HEK293 (cell line): ENCODE results near the gene UPK1A.

Experiments
- CTCF ChIA-PET: fragments of 350-600 bp; formaldehyde crosslinking; extraction: SDS; loops from one replicate; lab custom pipeline; 2021; ENCODE audit warnings: antibody characterized with exemption; lab: Yijun Ruan, JAX
- POLR2A ChIA-PET: fragments of 300-600 bp; formaldehyde crosslinking; extraction: SDS; loops from one replicate; lab custom pipeline; 2020; ENCODE audit warnings: antibody characterized with exemption, inconsistent platforms; lab: Yijun Ruan, JAX
- H3K27ac ChIP-seq: fragments of 200-500 bp; sonication (Bioruptor generic); 2 replicates; pipeline ENCODE4 v1.5.1; 2014; ENCODE audit warnings: low read depth, low read length, control low read depth, inconsistent platforms; ENCODE audit errors: extremely low read depth
- H3K36me3 ChIP-seq, 2 experiments: fragments of 200-500 bp in 1 of 2; sonication (Bioruptor generic) in 1 of 2; 1 replicate in 1 of 2; 2 replicates in 1 of 2; pipeline ENCODE4 v1.5.1; 2014 to 2017; ENCODE audit warnings: inconsistent platforms in 2 of 2, low read length in 2 of 2; ENCODE audit not compliant: control insufficient read depth in 2 of 2, insufficient read depth in 1 of 2
- H3K4me1 ChIP-seq: fragments of 200-500 bp; sonication (Bioruptor generic); 2 replicates; pipeline ENCODE4 v1.5.1; 2014; ENCODE audit warnings: mild to moderate bottlenecking, low read length, inconsistent platforms; ENCODE audit not compliant: control insufficient read depth, insufficient read depth
- H3K4me3 ChIP-seq: 2 replicates; pipeline ENCODE4 v1.5.1; 2011; ENCODE audit warnings: low read depth, mild to moderate bottlenecking, control low read depth, low read length, moderate library complexity
- H3K9me3 ChIP-seq: fragments of 200-500 bp; sonication (Bioruptor generic); 2 replicates; pipeline ENCODE4 v1.5.1; 2014; ENCODE audit warnings: low read depth, low read length, inconsistent platforms; ENCODE audit not compliant: control insufficient read depth, insufficient read depth
- AEBP2 ChIP-seq: fragments of 450-650 bp; formaldehyde crosslinking; IDR thresholded peaks from 2 replicates; pipeline ENCODE4 v1.5.1; 2016; ENCODE audit warnings: missing biosample characterization, missing genetic modification characterization, borderline replicate concordance
- CTCF ChIP-seq: fragments of 450-650 bp; formaldehyde crosslinking; IDR thresholded peaks from 2 replicates; pipeline ENCODE4 v1.5.1; 2016; ENCODE audit warnings: missing biosample characterization, missing genetic modification characterization
- PBX3 ChIP-seq: sonication (generic); formaldehyde crosslinking; IDR thresholded peaks from 2 replicates; pipeline ENCODE4 v1.8.1; 2022; ENCODE audit warnings: mild to moderate bottlenecking, moderate library complexity, missing genetic modification reagents
- SCRT2 ChIP-seq: fragments of 450-650 bp; formaldehyde crosslinking; IDR thresholded peaks from 2 replicates; pipeline ENCODE4 v1.5.1; 2016; ENCODE audit warnings: missing biosample characterization, missing genetic modification characterization
- SETDB1 ChIP-seq: IDR thresholded peaks from one replicate; pipeline ENCODE4 v1.6.1; 2017; ENCODE audit warnings: mild to moderate bottlenecking, low read length, moderate library complexity, mixed read lengths; ENCODE audit not compliant: insufficient read length
- WT1 ChIP-seq: fragments of 450-650 bp; formaldehyde crosslinking; IDR thresholded peaks from 2 replicates; pipeline ENCODE4 v1.5.1; 2016; ENCODE audit warnings: missing biosample characterization, missing genetic modification characterization
- ZBTB1 ChIP-seq: fragments of 450-650 bp; formaldehyde crosslinking; IDR thresholded peaks from 2 replicates; pipeline ENCODE4 v1.5.1; 2016; ENCODE audit warnings: missing biosample characterization, missing genetic modification characterization
- ZBTB21 ChIP-seq: fragments of 450-650 bp; formaldehyde crosslinking; IDR thresholded peaks from 2 replicates; pipeline ENCODE4 v1.5.1; 2017; ENCODE audit warnings: missing biosample characterization, missing genetic modification characterization
- ZBTB44 ChIP-seq: fragments of 450-650 bp; IDR thresholded peaks from 2 replicates; pipeline ENCODE4 v1.5.1; 2018; ENCODE audit warnings: missing biosample characterization, mild to moderate bottlenecking, missing genetic modification characterization
- ZBTB8A ChIP-seq: fragments of 450-650 bp; formaldehyde crosslinking; IDR thresholded peaks from 2 replicates; pipeline ENCODE4 v1.5.1; 2016; ENCODE audit warnings: missing biosample characterization, missing genetic modification characterization
- ZFP37 ChIP-seq: fragments of 450-650 bp; formaldehyde crosslinking; IDR thresholded peaks from 2 replicates; pipeline ENCODE4 v1.5.1; 2016; ENCODE audit warnings: missing biosample characterization, missing genetic modification characterization
- ZFP41 ChIP-seq: fragments of 450-650 bp; formaldehyde crosslinking; IDR thresholded peaks from 2 replicates; pipeline ENCODE4 v1.5.1; 2016; ENCODE audit warnings: missing biosample characterization, missing genetic modification characterization, borderline replicate concordance
- ZNF114 ChIP-seq: fragments of 450-650 bp; formaldehyde crosslinking; IDR thresholded peaks from 2 replicates; pipeline ENCODE4 v1.5.0; 2017; ENCODE audit warnings: missing biosample characterization, missing genetic modification characterization
- ZNF121 ChIP-seq: fragments of 450-650 bp; formaldehyde crosslinking; IDR thresholded peaks from 2 replicates; pipeline ENCODE4 v1.5.1; 2016; ENCODE audit warnings: missing biosample characterization, missing genetic modification characterization
- ZNF214 ChIP-seq: fragments of 450-650 bp; formaldehyde crosslinking; IDR thresholded peaks from 2 replicates; pipeline ENCODE4 v1.5.1; 2017; ENCODE audit warnings: missing biosample characterization, mild to moderate bottlenecking, missing genetic modification characterization, borderline replicate concordance
- ZNF280C ChIP-seq: fragments of 450-650 bp; formaldehyde crosslinking; IDR thresholded peaks from 2 replicates; pipeline ENCODE4 v1.5.1; 2016; ENCODE audit warnings: missing biosample characterization, missing genetic modification characterization
- ZNF335 ChIP-seq: fragments of 450-650 bp; formaldehyde crosslinking; conservative IDR thresholded peaks from 2 replicates; pipeline ENCODE4 v1.5.1; 2016; ENCODE audit warnings: missing biosample characterization, missing genetic modification characterization
- ZNF350 ChIP-seq: fragments of 450-650 bp; formaldehyde crosslinking; IDR thresholded peaks from 2 replicates; pipeline ENCODE4 v1.5.0; 2017; ENCODE audit warnings: missing biosample characterization, mild to moderate bottlenecking, missing genetic modification characterization
- ZNF426 ChIP-seq: fragments of 450-650 bp; formaldehyde crosslinking; IDR thresholded peaks from 2 replicates; pipeline ENCODE4 v1.5.1; 2017; ENCODE audit warnings: missing biosample characterization, missing genetic modification characterization, mild to moderate bottlenecking, inconsistent platforms, moderate library complexity
- ZNF513 ChIP-seq: fragments of 450-650 bp; IDR thresholded peaks from 2 replicates; pipeline ENCODE4 v1.5.1; 2018; ENCODE audit warnings: missing biosample characterization, missing genetic modification characterization
- ZNF585B ChIP-seq: fragments of 450-650 bp; formaldehyde crosslinking; IDR thresholded peaks from 2 replicates; pipeline ENCODE4 v1.5.1; 2016; ENCODE audit warnings: missing biosample characterization, missing genetic modification characterization
- ZNF623 ChIP-seq: fragments of 450-650 bp; formaldehyde crosslinking; IDR thresholded peaks from 2 replicates; pipeline ENCODE4 v1.5.1; 2016; ENCODE audit warnings: missing biosample characterization, missing genetic modification characterization
- ZNF747 ChIP-seq: fragments of 450-650 bp; formaldehyde crosslinking; IDR thresholded peaks from 2 replicates; pipeline ENCODE4 v1.5.1; 2016; ENCODE audit warnings: missing biosample characterization, missing genetic modification characterization
- ZNF785 ChIP-seq: fragments of 450-650 bp; formaldehyde crosslinking; IDR thresholded peaks from 2 replicates; pipeline ENCODE4 v1.5.1; 2016; ENCODE audit warnings: missing biosample characterization, missing genetic modification characterization

UPK1A gene

GRCh38 chr19:35645680-35646511 lies 20.4 kb upstream of the UPK1A start (continued):
- TF ChIP-seq ZBTB1 (tag by site-specific recombination) (no peak), ZNF785 (no peak), ZFP41 (no peak), ZNF623 (tag by site-specific recombination) (peak; percentile 35; the same call in 1 of the 2 replicates), ZNF426 (tag by site-specific recombination) (no peak), ZNF214 (tag by site-specific recombination) (no peak), PBX3 (CRISPR knock-in tag) (no peak), ZNF121 (no peak), ZNF585B (tag by site-specific recombination) (no peak)
- TF ChIP-seq, all 188 proteins: peak for 3

GRCh38 chr19:35648017-35648961 lies 18.0 kb upstream of the UPK1A start, which contains the start of gene COX6B1:
TSS of gene COX6B1 (plus strand) at chr19:35648323. CDS start at chr19:35651244, 2,921 bp downstream.
- Histone ChIP-seq H3K4me3 (peak within 1 kb of the TSS; percentile 70), H3K4me1 (peaks cover 25% of the 10 kb centered on the region), H3K36me3 (peaks cover 24 to 41% of the 10 kb centered on the region in 2 experiments), H3K9me3 (no peaks in the 10 kb centered on the region), H3K27ac (peak within 1 kb of the TSS; percentile 63)
- CTCF ChIA-PET = interaction anchor here (0.6 to 1.8 kb wide), 14 partner anchors 9 to 283 kb away, joined by 3 to 13 read pairs (median 4); no protein-coding TSS in a partner anchor
- POLR2A ChIA-PET = interaction anchor here (0.6 to 2.7 kb wide), 51 partner anchors 8 to 971 kb away, joined by 3 to 65 read pairs (median 5); partner anchors contain the start of genes ALKBH6, HAUS5, LIN37 and POLR2I
- TF ChIP-seq ZNF585B (tag by site-specific recombination) = no peak
- TF ChIP-seq CTCF (tag by site-specific recombination) = no peak; the same call in 1 of the 2 replicates
- no peak for TF ChIP-seq WT1 (tag by site-specific recombination)
- no peak for TF ChIP-seq SETDB1
- TF ChIP-seq ZNF335 = peak; percentile 96
- no peak for TF ChIP-seq ZNF747 (tag by site-specific recombination)
- TF ChIP-seq ZBTB21 (tag by site-specific recombination) = no peak; the same call in 1 of the 2 replicates
- TF ChIP-seq ZBTB44 (tag by site-specific recombination) = 0 out of 2 replicates have a peak, but pooled peaks have one; percentile 30
- no peak for TF ChIP-seq ZNF280C
- peak; percentile 82; the same call in 1 of the 2 replicates for TF ChIP-seq ZFP37 (tag by site-specific recombination)
- no peak for TF ChIP-seq ZNF350 (tag by site-specific recombination)
- no peak for TF ChIP-seq AEBP2 (tag by site-specific recombination)
- TF ChIP-seq SCRT2 (tag by site-specific recombination) = no peak
- no peak for TF ChIP-seq ZNF513 (tag by site-specific recombination)
- peak; percentile 46; the same call in 1 of the 2 replicates for TF ChIP-seq ZBTB8A
- no peak for TF ChIP-seq ZNF114
